Liver (tissue), 9 donors: Measurements from ENCODE around the gene CYTH3. TPM values are rescaled to one million over a fixed set of nuclear protein-coding genes. Genes with fewer than 3 reads are reported as not detected.
"Not testable (repeated sequence)": the region's sequence is repeated elsewhere in the genome, so short reads cannot be mapped to it uniquely, and the experiment has no call there.

ENCODE experiments used
- DNase-seq: peaks from one replicate; pipeline ENCODE4 v3.0.0-alpha.2; 2017; ENCODE audit warnings: low spot score
- H3K27ac ChIP-seq, 2 donors: one replicate each; pipeline ENCODE4 v1.7.0; 2013; ENCODE audit warnings: inconsistent platforms in 2 of 2, low read length in 2 of 2, control low read depth in 1 of 2, low read depth in 1 of 2, mild to moderate bottlenecking in 1 of 2
- H3K27me3 ChIP-seq, 4 donors: one replicate each; pipeline versions ENCODE4 v1.6.1 to v1.7.0; 2013; ENCODE audit warnings: low read length in 3 of 4, inconsistent platforms in 1 of 4, mild to moderate bottlenecking in 1 of 4, moderate library complexity in 1 of 4; ENCODE audit not compliant: control insufficient read depth in 4 of 4, insufficient read depth in 4 of 4
- H3K36me3 ChIP-seq, 4 donors: one replicate each; pipeline versions ENCODE4 v1.6.1 to v1.7.0; 2013; ENCODE audit warnings: low read length in 3 of 4, mild to moderate bottlenecking in 3 of 4, low read depth in 1 of 4, moderate library complexity in 1 of 4; ENCODE audit not compliant: control insufficient read depth in 4 of 4, insufficient read depth in 3 of 4
- H3K4me1 ChIP-seq, 4 donors: one replicate each; pipeline versions ENCODE4 v1.6.1 to v1.7.0; 2013; ENCODE audit warnings: low read length in 3 of 4, mild to moderate bottlenecking in 3 of 4, moderate library complexity in 1 of 4; ENCODE audit not compliant: control insufficient read depth in 4 of 4, insufficient read depth in 4 of 4
- H3K4me3 ChIP-seq, 3 donors: one replicate each; pipeline versions ENCODE4 v1.6.1 to v1.7.0; 2013; ENCODE audit warnings: low read length in 3 of 3, control low read depth in 1 of 3, low read depth in 1 of 3, mild to moderate bottlenecking in 1 of 3
- H3K9ac ChIP-seq, 2 donors: one replicate each; pipeline ENCODE4 v1.7.0; 2013; ENCODE audit warnings: low read length in 2 of 2, mild to moderate bottlenecking in 2 of 2, moderate library complexity in 2 of 2, control low read depth in 1 of 2, low read depth in 1 of 2
- H3K9me3 ChIP-seq, 4 donors: one replicate each; pipeline versions ENCODE4 v1.6.1 to v1.7.0; 2013; ENCODE audit warnings: low read length in 3 of 4; ENCODE audit not compliant: control insufficient read depth in 4 of 4
- ATF3 ChIP-seq: IDR thresholded peaks from 2 replicates; pipeline ENCODE4 v1.6.1; 2016; ENCODE audit warnings: antibody characterized with exemption
- CTCF ChIP-seq: fragments of 150-350 bp; IDR thresholded peaks from 2 replicates; pipeline ENCODE4 v1.5.1; 2017; ENCODE audit warnings: improper control_type of control experiment, low read depth, low read length; ENCODE audit not compliant: missing input control
- EGR1 ChIP-seq, 2 donors: IDR thresholded peaks; 2 replicates each; pipeline ENCODE4 v1.6.1; 2016 to 2018; ENCODE audit warnings: antibody characterized with exemption in 2 of 2, low read depth in 2 of 2
- FOXA1 ChIP-seq: IDR thresholded peaks from 2 replicates; pipeline ENCODE4 v1.6.1; 2016; ENCODE audit warnings: antibody characterized with exemption
- FOXA2 ChIP-seq: IDR thresholded peaks from 2 replicates; pipeline ENCODE4 v1.6.1; 2016; ENCODE audit warnings: antibody characterized with exemption
- GABPA ChIP-seq, 2 donors: IDR thresholded peaks in 1 of 2; conservative IDR thresholded peaks in 1 of 2; 2 replicates each; pipeline ENCODE4 v1.6.1; 2016; ENCODE audit warnings: antibody characterized with exemption in 2 of 2, mild to moderate bottlenecking in 1 of 2, moderate library complexity in 1 of 2
- HNF4A ChIP-seq, 2 donors: conservative IDR thresholded peaks; 2 replicates each; pipeline ENCODE4 v1.6.1; 2016; ENCODE audit warnings: antibody characterized with exemption in 2 of 2, mild to moderate bottlenecking in 2 of 2
- JUND ChIP-seq, 2 donors: IDR thresholded peaks; 2 replicates each; pipeline ENCODE4 v1.6.1; 2016; ENCODE audit warnings: antibody characterized with exemption in 2 of 2
- MAX ChIP-seq: IDR thresholded peaks from 2 replicates; pipeline ENCODE4 v1.6.1; 2016; ENCODE audit warnings: antibody characterized with exemption
- RAD21 ChIP-seq, 2 donors: IDR thresholded peaks; 2 replicates each; pipeline ENCODE4 v1.6.1; 2016; ENCODE audit warnings: antibody characterized with exemption in 2 of 2, mild to moderate bottlenecking in 2 of 2
- RXRA ChIP-seq, 2 donors: IDR thresholded peaks; 2 replicates each; pipeline ENCODE4 v1.6.1; 2017 to 2018; ENCODE audit warnings: antibody characterized with exemption in 2 of 2, mild to moderate bottlenecking in 1 of 2
- SP1 ChIP-seq: IDR thresholded peaks from 2 replicates; pipeline ENCODE4 v1.6.1; 2018; ENCODE audit warnings: antibody characterized with exemption, mild to moderate bottlenecking
- TAF1 ChIP-seq: conservative IDR thresholded peaks from 2 replicates; pipeline ENCODE4 v1.6.1; 2016; ENCODE audit warnings: antibody characterized with exemption, mild to moderate bottlenecking
- ZBTB33 ChIP-seq: IDR thresholded peaks from 2 replicates; pipeline ENCODE4 v1.6.1; 2016; ENCODE audit warnings: antibody characterized with exemption
- WGBS: extraction: QIAGEN DNeasy Blood & Tissue Kit; methylation state at CpG from one replicate; pipeline ENCODE4 v1.1.7; 2013; 5-methylcytosine and 5-hydroxymethylcytosine counted together
- polyA plus RNA-seq, 2 donors: library from polyadenylated mRNA; stranded (reverse) in 1 of 2; unstranded in 1 of 2; fragments of 200-250 nt in 1 of 2; fragments of >200 nt in 1 of 2; fragmentation: Nextera tagmentation in 1 of 2; extraction: Ambion mirVana in 1 of 2; gene quantifications; one replicate each; pipeline versions ENCODE4 v1.2.1 to v1.2.3, GENCODE V29; 2013 to 2015
- total RNA-seq, 2 donors: library from RNA; depleted of rRNA; stranded (reverse); fragments of >200 nt; gene quantifications; one replicate each; pipeline ENCODE4 v1.2.3, GENCODE V29; 2014
- donor health status: healthy.
- donor health status: healthy.
- donor health status: healthy.
- donor health status: healthy.
- donor health status: healthy.

Gene CYTH3
- total and polyA plus RNA-seq, 4 donors: 1.1 to 6.3 (median 3.7) TPM

GRCh38 chr7:6305330-6305729 is 32.9 kb upstream of the CYTH3 start:
- Histone ChIP-seq H3K27me3 (no peaks in the 10 kb centered on the region), H3K4me3 (no peak overlapping the region), H3K9me3 (no peaks in the 10 kb centered on the region), H3K36me3 (no peaks in the 10 kb centered on the region), H3K9ac (no peak overlapping the region), H3K4me1 (no peaks in the 10 kb centered on the region), H3K27ac (no peak overlapping the region)
- no peak for DNase-seq
- 57% methylated on average over 2 of the region's 2 CpGs for WGBS
- TF ChIP-seq ATF3: no peak
- TF ChIP-seq RAD21 (IDR thresholded peaks at IDR 0.05): no peak
- TF ChIP-seq RXRA (IDR thresholded peaks at IDR 0.05): no peak
- TF ChIP-seq ZBTB33: no peak
- no peak for TF ChIP-seq CTCF
- TF ChIP-seq EGR1 (IDR thresholded peaks at IDR 0.05; ENCODE audit: low read depth in 2 of 2): no peak
- no peak for TF ChIP-seq FOXA2
- no peak for TF ChIP-seq GABPA (IDR thresholded peaks at IDR 0.05 in 1 of 2, conservative IDR thresholded peaks at IDR 0.05 in 1 of 2)
- no peak for TF ChIP-seq MAX
- no peak for TF ChIP-seq JUND (IDR thresholded peaks at IDR 0.05)
- no peak for TF ChIP-seq HNF4A (conservative IDR thresholded peaks at IDR 0.05)

- not testable (repeated sequence) for H3K9me3 ChIP-seq, H3K4me3 ChIP-seq, H3K27ac ChIP-seq, H3K9ac ChIP-seq, H3K4me1 ChIP-seq, DNase-seq, H3K27me3 ChIP-seq, H3K36me3 ChIP-seq
- 86% methylated on average over 4 of the region's 4 CpGs for WGBS
These were observed 29.0 kb upstream of the CYTH3 start for GRCh38 chr7:6301446-6301845.

- no peaks in the 10 kb centered on the region for H3K9me3 ChIP-seq
- WGBS: 87% methylated on average over 4 of the region's 4 CpGs
- H3K36me3 ChIP-seq: no peaks in the 10 kb centered on the region
- H3K4me1 ChIP-seq: no peaks in the 10 kb centered on the region
- H3K27me3 ChIP-seq: no peaks in the 10 kb centered on the region
- H3K9ac ChIP-seq: no peak overlapping the region
- DNase-seq: no peak
- H3K4me3 ChIP-seq: no peak overlapping the region
- no peak overlapping the region for H3K27ac ChIP-seq
- no peak for TF ChIP-seq MAX
- TF ChIP-seq ATF3: no peak
- no peak for TF ChIP-seq TAF1
- TF ChIP-seq FOXA1: no peak
- TF ChIP-seq RAD21 (IDR thresholded peaks at IDR 0.05): no peak
- TF ChIP-seq SP1: no peak
- no peak for TF ChIP-seq RXRA (IDR thresholded peaks at IDR 0.05)
- no peak for TF ChIP-seq ZBTB33
- TF ChIP-seq EGR1 (IDR thresholded peaks at IDR 0.05; ENCODE audit: low read depth in 2 of 2): no peak
- TF ChIP-seq FOXA2: no peak
These were observed 27.4 kb upstream of the CYTH3 start for GRCh38 chr7:6299774-6300173.
